CD4-positive, alpha-beta T cell (primary cell): ENCODE measurements around the gene SMIM44. TPM values are rescaled to one million over a fixed set of nuclear protein-coding genes. Genes with fewer than 3 reads are reported as not detected.

ENCODE experiments used
- ATAC-seq: fragments of 200-7000 bp; cut with Tn5 transposase; one replicate; pipeline ENCODE4 v1.10.0; 2022; ENCODE audit warnings: mild to moderate bottlenecking; ENCODE audit not compliant: poor library complexity
- CTCF ChIA-PET: fragments of 350-600 bp; sonication (Branson Sonifier 250); formaldehyde crosslinking; loops from one replicate; lab custom pipeline; 2021; ENCODE audit warnings: antibody characterized with exemption, inconsistent platforms; lab: Charles Lee
- POLR2A ChIA-PET: fragments of 350-600 bp; sonication (Branson Sonifier 250); formaldehyde crosslinking; loops from one replicate; lab custom pipeline; 2021; ENCODE audit warnings: antibody characterized with exemption, inconsistent platforms; lab: Charles Lee
- DNase-seq, 14 experiments: peaks; one replicate each; pipeline ENCODE4 v3.0.0-alpha.2; 2013 to 2020; ENCODE audit warnings: mixed read lengths in 2 of 14
- H3K27ac ChIP-seq, 2 donors: one replicate each; pipeline versions ENCODE4 v1.5.1 to v1.7.0; 2013; ENCODE audit warnings: low read length in 2 of 2, low read depth in 1 of 2, mild to moderate bottlenecking in 1 of 2
- H3K27me3 ChIP-seq, 2 experiments: 1 replicate in 1 of 2; 2 replicates in 1 of 2; pipeline versions ENCODE4 v1.6.1 to v1.7.0; 2013; ENCODE audit warnings: low read length in 2 of 2, control low read depth in 1 of 2, mild to moderate bottlenecking in 1 of 2, moderate library complexity in 1 of 2; ENCODE audit not compliant: insufficient read depth in 2 of 2, control insufficient read depth in 1 of 2
- H3K36me3 ChIP-seq: one replicate; pipeline ENCODE4 v1.6.1; 2013; ENCODE audit warnings: low read length, control low read depth; ENCODE audit not compliant: insufficient read depth
- H3K4me1 ChIP-seq: one replicate; pipeline ENCODE4 v1.6.1; 2013; ENCODE audit warnings: low read length, control low read depth; ENCODE audit not compliant: insufficient read depth
- H3K4me3 ChIP-seq: one replicate; pipeline ENCODE4 v1.5.1; 2013; ENCODE audit warnings: mild to moderate bottlenecking, low read length, moderate library complexity
- H3K9me3 ChIP-seq, 2 experiments: 1 replicate in 1 of 2; 2 replicates in 1 of 2; pipeline versions ENCODE4 v1.6.1 to v1.7.0; 2013; ENCODE audit warnings: low read length in 2 of 2, mild to moderate bottlenecking in 2 of 2, control low read depth in 1 of 2, moderate library complexity in 1 of 2; ENCODE audit not compliant: control insufficient read depth in 1 of 2, insufficient read depth in 1 of 2
- H3K27ac Mint-ChIP-seq: one replicate; pipeline ENCODE4 v1.8.0; 2020; ENCODE audit warnings: mixed read lengths
- H3K27me3 Mint-ChIP-seq: one replicate; pipeline ENCODE4 v1.8.0; 2021; ENCODE audit warnings: mixed read lengths
- H3K36me3 Mint-ChIP-seq: one replicate; pipeline ENCODE4 v1.8.0; 2021; ENCODE audit warnings: low read depth, mixed read lengths
- H3K4me1 Mint-ChIP-seq: one replicate; pipeline ENCODE4 v1.8.0; 2021; ENCODE audit warnings: low read depth, mixed read lengths
- H3K4me3 Mint-ChIP-seq: one replicate; pipeline ENCODE4 v1.8.0; 2020; ENCODE audit warnings: mild to moderate bottlenecking, mixed read lengths
- H3K9me3 Mint-ChIP-seq: one replicate; pipeline ENCODE4 v1.8.0; 2020; ENCODE audit warnings: mixed read lengths
- CTCF ChIP-seq: fragments of 200-600 bp; IDR thresholded peaks from one replicate; pipeline ENCODE4 v1.8.0; 2022; ENCODE audit warnings: antibody characterized with exemption, mild to moderate bottlenecking
- intact Hi-C, 2 experiments: fragments of 100-400 bp; cut with DNase I in 1 of 2; cut with micrococcal nuclease in 1 of 2; formaldehyde crosslinking; loops; one replicate each; pipeline versions ENCODE4 v1.15.1 to v1.9.0; 2023 to 2025; cut with DNase I, micrococcal nuclease
- total RNA-seq, 174 experiments: library from RNA in 2 of 174; stranded (reverse) in 2 of 174; gene quantifications; one replicate each; pipeline ENCODE4 v1.2.3 and lab custom pipeline; 2021 to 2026

The SMIM44 gene
- total RNA-seq, 2 experiments from 2014 or later: not detected

GRCh38 chr19:3456925-3457527 lies 26.2 kb downstream of the SMIM44 start:
- DNase-seq (no peak), ATAC-seq (no peak)
- Mint-ChIP-seq H3K36me3 (peaks cover 11% of the 10 kb centered on the region), H3K9me3 (no peaks in the 10 kb centered on the region), H3K27me3 (no peaks in the 10 kb centered on the region), H3K4me1 (no peaks in the 10 kb centered on the region), H3K27ac (no peak overlapping the region), H3K4me3 (no peak overlapping the region)
- no peaks in the 10 kb centered on the region for H3K9me3 ChIP-seq
- no peaks in the 10 kb centered on the region for H3K27me3 ChIP-seq
- TF ChIP-seq CTCF: no peak
- H3K4me3 ChIP-seq: no peak overlapping the region
- intact Hi-C loops: no loop called here
- H3K4me1 ChIP-seq: peaks cover 7% of the 10 kb centered on the region
- no peak overlapping the region for H3K27ac ChIP-seq
- ChIA-PET CTCF (no interaction called here), POLR2A (no interaction called here)
- H3K36me3 ChIP-seq: peaks cover 41% of the 10 kb centered on the region

- DNase-seq (no peak), ATAC-seq (no peak)
- TF ChIP-seq CTCF: no peak
- Mint-ChIP-seq H3K4me3 (no peak overlapping the region), H3K27ac (no peak overlapping the region), H3K36me3 (peaks cover 18% of the 10 kb centered on the region), H3K4me1 (no peaks in the 10 kb centered on the region), H3K27me3 (no peaks in the 10 kb centered on the region), H3K9me3 (no peaks in the 10 kb centered on the region)
- CTCF ChIA-PET: no interaction called here
- intact Hi-C loops: no loop called here
- Histone ChIP-seq H3K4me3 (no peak overlapping the region), H3K4me1 (peaks cover 7% of the 10 kb centered on the region), H3K9me3 (no peaks in the 10 kb centered on the region), H3K27me3 (no peaks in the 10 kb centered on the region), H3K27ac (no peak overlapping the region), H3K36me3 (peaks cover 43% of the 10 kb centered on the region)
- POLR2A ChIA-PET: no interaction called here
Measured at GRCh38 chr19:3455960-3456601, 27.2 kb downstream of the SMIM44 start.

GRCh38 chr19:3455393-3455955 lies 27.8 kb downstream of the SMIM44 start:
- intact Hi-C loops: no loop called here
- no peaks in the 10 kb centered on the region for H3K9me3 Mint-ChIP-seq
- no peak overlapping the region for H3K4me3 ChIP-seq

More at GRCh38 chr19:3455393-3455955, 27.8 kb downstream of the SMIM44 start:
- H3K27ac ChIP-seq: no peak overlapping the region
- H3K4me1 ChIP-seq: peaks cover 7% of the 10 kb centered on the region
- ChIA-PET POLR2A (no interaction called here), CTCF (no interaction called here)
- peaks cover 24% of the 10 kb centered on the region for H3K36me3 Mint-ChIP-seq
- H3K27me3 ChIP-seq: no peaks in the 10 kb centered on the region
- no peaks in the 10 kb centered on the region for H3K9me3 ChIP-seq
- no peak overlapping the region for H3K27ac Mint-ChIP-seq
- H3K4me3 Mint-ChIP-seq: no peak overlapping the region
- H3K36me3 ChIP-seq: peaks cover 49% of the 10 kb centered on the region
- DNase-seq: no peak
- no peaks in the 10 kb centered on the region for H3K27me3 Mint-ChIP-seq
- no peak for TF ChIP-seq CTCF
- ATAC-seq: no peak
- no peaks in the 10 kb centered on the region for H3K4me1 Mint-ChIP-seq
